Measurements from ENCODE around the gene GTF2IRD2. TPM values are rescaled to one million over a fixed set of nuclear protein-coding genes. Genes with fewer than 3 reads are reported as not detected.
A peak's percentile ranks its signal among the peaks of the same experiment; 100 is the strongest.
"Not testable (repeated sequence)": the region's sequence is repeated elsewhere in the genome, so short reads cannot be mapped to it uniquely, and the experiment has no call there.

Gene GTF2IRD2
- total RNA-seq, 4 donors from 2014 or later, result 5.6 to 39.1 (median 15.4) TPM

- in situ Hi-C loops (cut with MboI; ENCODE audit: low sequenced_read_pairs in 4 of 4); intact Hi-C loops (cut with DNase I; ENCODE audit: low total_unique reads); H3K4me1 ChIP-seq; H3K36me3 ChIP-seq; H3K27me3 ChIP-seq; H3K9me3 ChIP-seq: not testable (repeated sequence)
- Histone ChIP-seq H3K27ac (peak overlapping the region in 1 of 4 donors; percentile 64), H3K4me3 (peak overlapping the region; percentile 31 to 42 (median 34))
- peak; percentile 90 to 97 for DNase-seq
- peak; percentile 90 to 95 for ATAC-seq
- peak in 1 of 5 experiments; percentile 14 for TF ChIP-seq CTCF (IDR thresholded peaks at IDR 0.05 in 4 of 5, conservative IDR thresholded peaks at IDR 0.05 in 1 of 5)
Measured at GRCh38 chr7:74788369-74789150, 62.8 kb downstream of the GTF2IRD2 start.

GRCh38 chr7:74783595-74783994, 67.8 kb downstream of the GTF2IRD2 start:
- H3K9me3 ChIP-seq; in situ Hi-C loops (cut with MboI; ENCODE audit: low sequenced_read_pairs in 4 of 4); H3K4me1 ChIP-seq; H3K27me3 ChIP-seq; H3K36me3 ChIP-seq; DNase-seq; ATAC-seq; H3K27ac ChIP-seq; H3K4me3 ChIP-seq; intact Hi-C loops (cut with DNase I; ENCODE audit: low total_unique reads): not testable (repeated sequence)

- ATAC-seq; intact Hi-C loops (cut with DNase I; ENCODE audit: low total_unique reads); H3K27ac ChIP-seq; DNase-seq; H3K9me3 ChIP-seq; H3K4me1 ChIP-seq; H3K36me3 ChIP-seq; H3K27me3 ChIP-seq; in situ Hi-C loops (cut with MboI; ENCODE audit: low sequenced_read_pairs in 4 of 4); H3K4me3 ChIP-seq: not testable (repeated sequence)
Measured at GRCh38 chr7:74781746-74782145, 69.7 kb downstream of the GTF2IRD2 start.

GRCh38 chr7:74779053-74779452, 72.4 kb downstream of the GTF2IRD2 start:
- H3K4me1 ChIP-seq; intact Hi-C loops (cut with DNase I; ENCODE audit: low total_unique reads); H3K27me3 ChIP-seq; in situ Hi-C loops (cut with MboI; ENCODE audit: low sequenced_read_pairs in 4 of 4); H3K36me3 ChIP-seq; H3K27ac ChIP-seq; H3K4me3 ChIP-seq; DNase-seq; ATAC-seq; H3K9me3 ChIP-seq: not testable (repeated sequence)

GRCh38 chr7:74775111-74775510, 76.3 kb downstream of the GTF2IRD2 start:
- H3K27me3 ChIP-seq; in situ Hi-C loops (cut with MboI; ENCODE audit: low sequenced_read_pairs in 4 of 4); H3K9me3 ChIP-seq; DNase-seq; H3K36me3 ChIP-seq; H3K27ac ChIP-seq; H3K4me3 ChIP-seq; H3K4me1 ChIP-seq; intact Hi-C loops (cut with DNase I; ENCODE audit: low total_unique reads); ATAC-seq: not testable (repeated sequence)

GRCh38 chr7:74773760-74774750, 77.3 kb downstream of the GTF2IRD2 start, which contains the start of gene NCF1:
TSS of gene NCF1 (plus strand) at chr7:74774011. CDS start at chr7:74774032, 21 bp downstream.
- H3K27me3 ChIP-seq; H3K4me3 ChIP-seq; H3K27ac ChIP-seq; DNase-seq; in situ Hi-C loops (cut with MboI; ENCODE audit: low sequenced_read_pairs in 4 of 4); H3K9me3 ChIP-seq; intact Hi-C loops (cut with DNase I; ENCODE audit: low total_unique reads); H3K4me1 ChIP-seq; H3K36me3 ChIP-seq: not testable (repeated sequence)
- ATAC-seq, result peak in 1 of 2 donors; percentile 18

- ATAC-seq; in situ Hi-C loops (cut with MboI; ENCODE audit: low sequenced_read_pairs in 4 of 4); intact Hi-C loops (cut with DNase I; ENCODE audit: low total_unique reads); DNase-seq; H3K9me3 ChIP-seq; H3K4me3 ChIP-seq; H3K27ac ChIP-seq; H3K4me1 ChIP-seq; H3K36me3 ChIP-seq; H3K27me3 ChIP-seq: not testable (repeated sequence)
Measured at GRCh38 chr7:74772093-74772492, 79.3 kb downstream of the GTF2IRD2 start.

- intact Hi-C loops (cut with DNase I; ENCODE audit: low total_unique reads); H3K27ac ChIP-seq; DNase-seq; H3K4me3 ChIP-seq; ATAC-seq; in situ Hi-C loops (cut with MboI; ENCODE audit: low sequenced_read_pairs in 4 of 4); H3K9me3 ChIP-seq; H3K4me1 ChIP-seq; H3K36me3 ChIP-seq; H3K27me3 ChIP-seq: not testable (repeated sequence)
Measured at GRCh38 chr7:74770062-74770461, 81.3 kb downstream of the GTF2IRD2 start.

GRCh38 chr7:74766991-74767390, 84.4 kb downstream of the GTF2IRD2 start:
- in situ Hi-C loops (cut with MboI; ENCODE audit: low sequenced_read_pairs in 4 of 4); H3K36me3 ChIP-seq; H3K4me3 ChIP-seq; intact Hi-C loops (cut with DNase I; ENCODE audit: low total_unique reads); ATAC-seq; DNase-seq; H3K27ac ChIP-seq; H3K27me3 ChIP-seq; H3K4me1 ChIP-seq; H3K9me3 ChIP-seq: not testable (repeated sequence)

- H3K9me3 ChIP-seq; H3K36me3 ChIP-seq; H3K27me3 ChIP-seq; H3K27ac ChIP-seq; DNase-seq; H3K4me3 ChIP-seq; H3K4me1 ChIP-seq; intact Hi-C loops (cut with DNase I; ENCODE audit: low total_unique reads); in situ Hi-C loops (cut with MboI; ENCODE audit: low sequenced_read_pairs in 4 of 4): not testable (repeated sequence)
- peak in 1 of 2 donors; percentile 8 for ATAC-seq
Measured at GRCh38 chr7:74766509-74766908, 84.9 kb downstream of the GTF2IRD2 start.

Measured in gastrocnemius medialis (tissue), 4 donors.